Stimulated activated CD8-positive, alpha-beta memory T cell treated with anti-CD3 and anti-CD28 coated beads, Interleukin-12 subunit alpha, Interleukin-12 subunit beta, amount 100 ng/mL, for 24 hours (primary cell): ENCODE data around the gene WDR73.

ENCODE experiments used
- DNase-seq: peaks from one replicate; pipeline ENCODE4 v3.0.0-alpha.2; 2020; ENCODE audit errors: extremely low read depth

The WDR73 gene

DNA sequence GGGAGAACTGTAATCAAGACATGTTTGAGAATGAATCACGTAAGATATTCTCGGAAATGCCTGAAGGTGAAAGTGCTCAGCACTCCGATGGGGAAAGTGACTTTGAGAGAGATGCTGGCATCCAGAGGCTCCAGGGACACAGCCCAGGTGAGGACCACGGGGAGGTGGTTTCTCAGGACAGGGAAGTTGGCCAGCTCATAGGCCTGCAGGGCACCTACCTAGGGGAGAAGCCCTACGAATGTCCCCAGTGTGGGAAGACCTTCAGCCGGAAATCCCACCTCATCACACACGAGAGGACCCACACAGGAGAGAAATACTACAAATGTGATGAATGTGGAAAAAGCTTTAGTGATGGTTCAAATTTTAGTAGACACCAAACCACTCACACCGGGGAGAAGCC, 33.5 kb downstream of the WDR73 start:
- no peak for DNase-seq

DNA sequence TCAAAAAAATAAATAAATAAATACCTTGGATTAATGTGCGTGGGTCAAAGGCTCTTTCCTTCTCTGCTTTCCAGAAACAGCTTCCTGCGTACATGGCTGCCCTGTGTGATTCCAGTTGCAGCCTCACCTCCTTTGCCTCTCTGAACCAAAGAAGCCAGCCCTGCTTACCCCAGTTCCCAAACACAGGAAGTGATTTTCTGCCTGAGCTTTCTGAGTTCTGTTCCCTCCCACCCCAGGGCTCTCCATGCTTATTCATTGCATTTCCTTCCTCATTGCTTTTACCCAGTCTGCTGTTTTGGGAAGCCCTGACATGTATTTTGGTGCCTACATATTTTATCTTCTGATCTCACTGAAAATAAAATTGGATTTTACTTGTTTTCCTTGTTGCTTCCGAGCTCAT, 37.8 kb downstream of the WDR73 start:
- DNase-seq = no peak

DNA sequence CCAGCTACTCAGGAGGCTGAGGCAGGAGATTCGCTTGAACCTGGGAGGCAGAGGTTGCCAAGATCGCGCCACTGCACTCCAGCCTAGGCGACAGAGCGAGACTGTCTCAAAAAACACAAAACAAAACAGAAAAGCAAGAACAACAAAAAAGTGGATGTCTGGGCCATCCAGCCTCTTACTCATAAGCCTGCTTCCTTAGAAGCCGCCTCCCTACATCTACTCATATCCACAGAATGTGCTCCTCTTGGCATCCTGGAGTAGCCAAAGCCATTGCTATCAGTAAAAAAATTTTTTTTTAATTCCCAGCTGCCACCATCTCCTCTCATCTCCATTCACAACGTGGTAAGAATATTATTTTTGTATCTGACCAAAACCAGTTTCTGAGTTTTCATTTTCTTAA, 42.5 kb downstream of the WDR73 start:
- no peak for DNase-seq

DNA sequence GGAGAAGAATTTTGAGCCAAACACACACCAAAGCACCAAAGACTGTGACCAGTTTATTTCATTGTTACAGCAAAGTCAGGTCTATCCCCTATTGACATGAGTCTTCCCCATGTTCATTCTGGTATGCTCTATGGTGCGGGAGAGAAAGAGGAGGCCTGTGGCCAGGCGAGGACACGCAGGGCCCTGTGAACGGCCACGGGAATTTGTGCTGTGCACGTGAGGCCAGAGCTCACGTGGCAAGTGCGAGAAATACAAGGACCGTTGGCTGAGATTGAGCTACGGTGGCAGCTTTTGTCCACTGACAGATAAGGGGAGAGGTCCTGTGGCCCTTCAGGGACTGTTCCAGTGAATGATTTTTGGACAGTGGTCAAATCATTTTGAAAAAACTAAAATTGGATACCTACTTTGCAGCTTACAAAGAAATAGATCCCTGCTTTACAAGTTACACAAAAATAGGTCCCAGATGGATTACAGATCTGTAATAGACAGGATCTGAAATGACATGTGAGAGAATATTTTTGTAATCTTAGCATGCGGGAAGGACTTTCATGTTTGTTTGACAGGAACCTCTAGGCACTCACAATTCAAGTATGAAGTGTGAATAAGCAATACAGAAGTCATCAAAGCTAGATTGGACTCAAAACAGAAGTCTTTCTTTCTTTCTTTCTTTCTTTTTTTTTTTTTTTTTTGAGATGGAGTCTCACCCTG, 44.1 kb downstream of the WDR73 start:
- no peak for DNase-seq

DNA sequence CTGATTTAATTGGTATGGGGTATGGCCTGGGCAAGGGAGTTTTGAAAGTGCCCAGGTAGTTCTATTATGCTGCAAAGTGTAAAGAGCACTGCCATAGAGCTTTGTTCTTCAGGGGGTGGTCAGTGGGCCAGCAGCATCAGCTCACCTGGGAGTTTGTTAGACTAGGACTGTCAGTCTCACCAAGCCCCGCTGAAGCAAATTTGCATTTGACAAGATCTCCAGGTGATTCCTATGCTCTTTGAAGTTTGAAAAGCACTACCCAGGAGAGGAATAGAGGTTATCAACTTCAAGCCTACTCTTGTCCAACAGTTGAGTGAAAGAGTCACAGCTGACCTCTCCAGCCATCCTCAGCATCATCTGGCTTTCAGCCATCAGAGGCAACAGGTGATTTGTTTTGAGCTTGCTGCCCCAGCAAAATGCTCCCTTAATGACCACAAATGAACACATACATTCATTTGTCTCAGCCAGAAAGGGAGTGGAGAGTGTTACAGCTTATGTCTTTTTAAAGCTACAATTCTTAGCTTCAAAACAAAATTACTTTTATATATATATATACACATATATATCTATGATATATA, 45.3 kb downstream of the WDR73 start:
- no peak for DNase-seq

DNA sequence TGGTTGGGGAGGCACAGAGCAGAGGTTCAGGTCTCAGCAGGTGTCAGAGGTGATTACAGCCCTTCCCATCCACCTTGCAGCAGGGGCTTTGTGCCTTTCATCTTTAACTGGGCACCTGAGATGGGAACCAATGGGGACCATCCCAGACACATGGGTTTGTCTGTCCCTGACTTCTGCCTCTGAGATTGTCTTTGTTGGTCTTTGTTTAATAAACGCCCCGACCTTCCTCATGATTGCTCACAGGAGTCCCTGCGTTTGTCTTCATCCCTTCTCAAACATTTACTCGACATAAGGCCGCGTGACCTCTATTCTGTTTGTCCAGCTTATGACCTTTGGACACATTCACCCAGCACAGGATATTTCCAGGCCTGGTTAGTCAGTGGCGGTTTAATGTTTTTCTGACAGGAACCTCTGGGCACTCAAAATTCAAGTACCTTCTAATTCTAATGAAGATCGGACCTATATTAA, 47.4 kb downstream of the WDR73 start:
- DNase-seq = no peak

DNA sequence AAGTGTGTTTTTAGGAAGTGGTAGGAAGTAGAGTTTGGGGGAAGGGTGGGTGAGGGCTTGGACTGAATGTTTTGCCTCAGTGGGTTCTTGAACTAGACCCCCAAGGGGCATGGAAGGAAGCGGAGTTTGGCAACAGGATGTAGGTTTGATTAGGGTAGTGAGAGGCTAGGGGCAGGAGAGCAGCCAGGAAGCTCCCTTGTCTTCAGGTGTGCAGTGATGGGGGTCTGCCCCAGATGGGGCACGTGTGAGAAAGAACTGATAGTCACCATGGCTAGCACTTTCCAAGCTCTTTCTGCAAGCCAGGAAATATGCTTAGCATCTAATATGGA, 48.6 kb downstream of the WDR73 start:
- no peak for DNase-seq

DNA sequence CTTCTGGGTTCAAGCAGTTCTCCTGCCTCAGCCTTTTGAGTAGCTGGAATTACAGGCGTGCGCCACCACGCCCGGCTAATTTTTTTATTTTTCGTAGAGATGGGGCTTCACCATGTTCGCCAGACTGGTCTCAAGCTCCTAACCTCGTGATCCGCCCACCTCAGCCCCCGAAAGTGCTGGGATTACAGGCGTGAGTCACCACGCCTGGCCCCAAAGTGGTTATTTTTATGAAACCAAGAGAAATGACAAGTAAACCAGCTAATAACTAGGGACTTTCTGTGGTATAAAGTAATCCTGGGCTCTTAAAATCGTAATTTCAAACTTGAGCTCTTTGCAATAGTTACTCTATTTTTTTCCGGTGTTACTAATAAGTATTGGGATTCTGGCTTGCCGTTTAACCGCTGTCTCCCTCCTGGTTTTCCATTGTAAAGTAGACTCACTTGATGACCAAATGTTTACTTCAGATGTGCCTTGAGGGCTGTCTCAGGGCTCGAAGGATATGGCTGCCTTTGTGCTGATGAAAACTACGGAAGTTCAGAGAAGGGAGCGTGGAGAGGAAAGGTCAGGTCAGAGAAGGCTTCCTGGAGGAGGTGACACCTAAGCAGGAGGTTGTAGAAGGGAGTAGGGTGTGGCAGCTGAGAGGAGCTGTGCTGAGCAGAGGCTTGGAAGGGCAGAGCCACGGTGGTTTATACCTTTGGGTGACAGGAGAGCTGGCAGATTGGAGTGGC, 49.1 kb downstream of the WDR73 start:
- peak; percentile 41 for DNase-seq

DNA sequence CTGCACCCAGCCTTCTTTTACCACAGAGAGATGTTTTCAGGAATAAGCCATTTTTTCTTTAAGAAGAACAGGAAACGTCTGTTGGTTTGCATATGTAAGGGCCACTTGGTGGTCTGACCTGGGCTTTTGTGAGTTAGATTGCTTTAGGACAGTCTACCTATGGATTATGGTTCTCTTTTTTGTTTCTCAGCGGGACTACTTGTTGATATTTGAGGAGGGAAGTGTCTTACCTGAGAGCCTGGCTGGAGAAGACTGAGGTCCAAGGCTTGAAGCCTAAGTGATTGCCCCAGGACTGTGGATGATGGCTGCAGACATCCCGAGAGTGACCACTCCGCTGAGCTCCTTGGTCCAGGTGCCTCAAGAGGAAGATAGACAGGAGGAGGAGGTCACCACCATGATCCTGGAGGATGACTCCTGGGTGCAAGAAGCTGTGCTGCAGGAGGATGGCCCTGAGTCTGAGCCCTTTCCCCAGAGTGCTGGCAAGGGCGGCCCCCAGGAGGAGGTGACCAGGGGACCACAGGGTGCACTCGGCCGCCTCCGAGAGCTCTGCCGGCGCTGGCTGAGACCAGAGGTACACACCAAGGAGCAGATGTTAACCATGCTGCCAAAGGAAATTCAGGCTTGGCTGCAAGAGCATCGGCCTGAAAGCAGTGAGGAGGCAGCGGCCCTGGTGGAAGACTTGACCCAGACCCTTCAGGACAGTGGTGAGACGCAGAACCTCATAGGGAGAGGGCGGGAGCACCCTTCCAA, 50.3 kb downstream of the WDR73 start:
- DNase-seq = no peak

DNA sequence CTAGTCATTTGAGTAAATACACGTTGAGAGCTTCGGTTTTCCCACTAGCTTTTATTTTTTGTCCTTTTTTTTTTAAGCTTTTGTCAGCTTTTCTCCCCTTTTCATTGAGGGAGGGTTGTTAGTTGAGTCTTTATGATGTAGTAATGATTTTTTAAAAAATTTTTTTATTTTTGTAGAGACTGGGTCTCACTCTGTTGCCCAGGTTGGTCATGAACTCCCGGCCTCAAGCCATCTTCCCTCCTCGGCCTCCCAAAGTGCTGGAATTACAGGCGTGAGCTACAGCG, 52.6 kb downstream of the WDR73 start:
- DNase-seq = no peak

DNA sequence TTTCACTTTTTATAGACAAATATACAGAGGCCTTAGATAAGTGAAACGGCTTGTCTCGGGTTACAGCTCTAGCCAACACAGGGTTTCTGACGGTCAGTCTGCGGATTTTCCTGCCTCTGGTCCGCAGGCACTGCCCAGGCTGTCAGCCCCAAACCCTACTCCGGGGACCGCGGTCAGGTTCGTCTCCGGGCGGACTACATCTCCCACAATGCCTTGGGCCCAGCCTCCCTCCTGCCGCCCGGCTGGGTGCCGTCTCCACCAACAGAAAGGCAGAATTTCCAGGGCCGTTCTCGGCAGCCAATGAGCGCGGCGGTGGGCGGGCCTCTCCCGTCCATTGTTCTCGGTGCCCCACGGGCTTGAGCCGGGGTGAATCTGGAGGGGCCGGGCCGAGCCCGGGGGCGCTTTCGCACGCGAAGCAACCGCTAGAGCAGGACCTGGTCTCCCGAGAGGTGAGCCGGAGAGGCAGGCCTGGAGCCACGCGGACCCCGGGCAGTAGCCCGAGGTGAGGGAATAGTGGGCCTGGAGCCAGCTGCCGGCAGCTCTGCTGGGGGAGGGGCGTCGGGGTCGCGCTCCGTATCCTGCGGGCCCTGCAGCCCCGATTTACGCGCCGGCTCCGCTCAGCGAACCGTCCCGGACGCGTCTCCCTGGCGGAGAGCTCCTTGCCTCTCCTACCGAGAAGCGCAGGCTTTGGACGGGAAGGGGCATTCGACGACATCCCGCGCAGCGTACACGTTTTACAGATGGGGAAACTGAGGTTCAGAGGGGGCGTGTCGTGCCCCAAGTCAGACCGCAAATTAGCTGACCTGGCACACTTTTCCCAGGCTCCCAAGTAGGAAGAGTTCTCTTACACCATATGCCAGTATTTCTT, 53.2 kb downstream of the WDR73 start, which contains the start of gene ZSCAN2:
Gene ZSCAN2 (plus strand): TSS at position 323 of the 868 bp plus-strand sequence. CDS start 2,919 bp downstream, outside the sequence.
- peak; percentile 93 for DNase-seq

DNA sequence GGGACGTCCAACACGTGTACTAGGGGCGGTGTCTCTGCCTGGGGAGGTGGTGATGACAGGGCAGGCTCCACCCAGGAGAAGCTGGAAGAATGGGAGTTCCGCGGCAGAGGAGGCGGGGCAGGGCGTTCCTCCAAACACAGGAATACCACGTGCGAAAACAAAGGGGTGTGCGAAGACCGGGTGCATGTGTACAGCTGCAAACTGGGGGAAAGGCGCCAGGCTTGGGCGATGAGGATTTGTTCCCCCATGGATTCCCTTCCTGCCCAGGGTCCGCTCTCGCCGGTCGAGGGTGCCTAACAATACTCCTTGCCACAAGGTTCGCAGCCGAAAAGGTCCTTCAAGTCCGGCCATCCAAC, 53.8 kb downstream of the WDR73 start:
- DNase-seq = peak; percentile 30

DNA sequence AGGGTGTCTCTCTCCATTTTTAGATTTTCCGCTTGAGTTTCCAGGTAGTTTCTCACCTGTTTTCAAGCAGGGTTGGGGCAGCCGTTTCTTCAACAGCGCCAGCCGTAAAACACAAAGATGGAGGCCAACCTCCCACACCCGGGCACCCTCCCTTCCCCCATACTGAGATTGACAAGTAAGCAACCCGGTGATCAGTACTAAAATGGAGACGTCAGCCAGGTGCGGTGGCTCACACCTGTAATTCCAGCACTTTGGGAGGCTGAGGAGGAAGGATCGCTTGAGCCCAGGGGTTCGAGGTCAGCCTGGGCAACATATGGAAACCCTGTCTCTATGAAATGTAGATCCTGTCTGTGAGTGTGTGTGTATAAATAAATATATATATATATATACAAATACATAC, 54.2 kb downstream of the WDR73 start:
- DNase-seq = no peak

DNA sequence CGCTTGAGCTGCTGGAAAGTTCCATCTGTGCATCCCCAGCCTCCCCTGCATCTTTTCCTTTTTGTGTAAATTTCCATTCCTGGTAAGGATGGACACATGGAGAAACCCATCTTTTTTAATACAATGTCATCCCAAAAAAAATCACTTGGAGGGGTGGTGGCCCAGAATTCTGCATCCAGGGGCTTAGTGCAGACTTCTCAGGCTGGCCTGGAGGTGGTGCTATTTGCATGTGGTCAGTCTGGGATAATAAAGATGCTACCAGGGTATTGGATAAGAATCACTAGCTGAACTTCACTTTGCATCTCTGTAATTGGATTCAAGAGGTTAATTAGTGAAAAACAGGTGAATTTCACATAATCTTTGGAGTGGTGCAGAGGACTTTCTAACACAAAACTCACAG, 55.1 kb downstream of the WDR73 start:
- DNase-seq = no peak

DNA sequence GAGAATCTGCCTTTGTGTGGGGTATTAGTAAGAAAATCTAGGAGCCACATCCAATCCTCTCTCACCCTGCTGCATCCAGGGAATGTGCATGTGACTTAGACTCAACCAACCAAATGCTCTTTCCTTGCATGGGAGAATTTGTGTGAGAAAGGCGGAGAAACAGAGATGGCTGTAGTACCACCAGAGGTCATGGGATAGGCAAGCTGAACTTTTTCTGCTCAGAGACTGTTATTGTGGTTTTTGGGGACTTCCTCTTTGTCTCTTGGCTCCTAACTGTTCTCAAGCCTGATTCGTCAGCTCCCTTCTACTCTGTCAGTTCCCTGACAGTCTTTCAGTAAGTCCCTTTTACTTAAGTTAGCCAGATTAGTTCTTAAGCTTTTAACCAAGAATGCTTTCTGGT, 55.8 kb downstream of the WDR73 start:
- DNase-seq = no peak

DNA sequence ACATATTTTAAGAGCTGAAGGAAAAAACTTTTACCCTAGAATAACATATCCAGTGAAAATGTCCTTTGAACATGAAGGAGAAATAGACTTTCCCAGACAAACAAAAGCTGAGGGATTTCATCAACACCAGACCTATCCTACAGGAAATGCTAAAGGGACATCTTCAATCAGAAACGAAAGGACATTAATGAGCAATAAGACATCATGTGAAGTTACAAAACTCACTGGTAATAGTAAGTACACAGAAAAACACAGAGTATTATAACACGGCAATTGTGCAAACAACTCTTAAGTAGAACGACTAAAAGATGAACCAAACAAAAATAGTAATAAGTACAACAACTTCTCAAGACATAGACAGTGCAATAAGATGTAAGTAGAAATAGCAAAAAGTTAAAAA, 56.8 kb downstream of the WDR73 start:
- DNase-seq = no peak

DNA sequence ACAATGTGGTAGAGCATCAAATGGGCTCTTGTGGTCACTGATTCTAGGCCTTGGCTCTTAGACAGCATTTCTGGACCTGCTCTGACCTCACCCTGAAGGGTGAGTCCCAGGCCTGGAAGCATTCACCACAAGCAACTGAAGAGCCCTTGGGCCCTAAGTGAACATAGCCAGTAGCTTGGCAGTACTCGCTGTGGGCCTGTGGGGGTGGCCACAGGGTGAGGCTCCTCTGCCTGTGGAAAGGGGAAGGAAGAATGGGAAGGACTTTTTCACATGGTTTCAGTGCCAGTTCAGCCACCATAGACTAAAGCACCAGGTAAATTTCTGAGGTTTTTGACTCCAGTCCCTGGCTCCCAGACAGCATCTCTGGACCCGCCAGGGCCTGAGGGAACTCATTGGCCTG, 58.4 kb downstream of the WDR73 start:
- DNase-seq = no peak

DNA sequence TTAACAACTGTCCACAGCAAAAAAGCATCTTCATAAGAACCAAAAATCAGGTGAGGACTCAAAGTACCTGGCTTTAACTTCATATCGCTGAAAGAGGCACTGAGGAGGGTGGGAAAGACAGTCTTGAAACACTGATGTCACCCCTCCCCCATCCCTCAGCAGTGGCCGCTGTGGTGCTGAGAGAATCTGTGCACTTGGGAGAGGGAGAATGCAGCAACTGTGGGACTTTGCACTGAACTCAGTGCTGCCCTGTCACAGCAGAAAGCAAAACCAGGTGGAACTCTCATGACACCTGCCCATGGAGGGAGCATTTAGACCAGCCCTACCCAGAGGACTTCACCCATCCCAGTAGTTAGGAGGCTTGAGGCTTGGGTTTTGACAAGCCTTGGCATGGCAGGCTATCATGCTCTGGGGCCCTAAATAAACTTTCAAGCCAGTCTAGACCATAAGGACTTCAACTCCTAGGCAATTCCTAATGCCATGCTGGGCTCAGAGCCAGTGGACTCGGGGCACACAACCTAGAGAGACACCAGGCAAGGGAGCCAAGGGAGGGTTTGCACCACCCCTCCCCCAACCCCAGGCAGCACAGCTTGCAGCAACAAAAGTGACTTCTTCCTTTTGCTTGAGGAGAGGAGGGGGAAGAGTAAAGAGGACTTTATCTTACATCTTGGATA, 59.3 kb downstream of the WDR73 start:
- DNase-seq = no peak

DNA sequence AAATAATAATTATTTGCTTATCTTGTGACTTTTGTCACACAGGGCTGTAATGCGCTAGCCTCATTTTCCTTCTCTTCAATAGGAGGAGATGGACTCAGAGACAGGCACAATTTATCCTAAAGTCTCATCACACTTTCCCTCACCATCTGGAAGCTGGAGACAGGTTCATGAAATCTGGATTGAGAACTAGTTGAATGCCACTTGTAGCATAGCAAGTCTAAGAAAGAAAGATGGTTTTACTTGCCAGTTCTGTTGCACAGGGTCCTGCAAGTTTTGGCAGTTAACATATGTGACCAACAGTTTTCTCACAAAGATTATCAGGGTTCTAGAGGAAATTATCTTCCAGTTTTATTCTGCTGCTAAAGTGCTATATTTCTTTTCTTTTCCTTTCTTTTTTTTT, 62.3 kb downstream of the WDR73 start:
- DNase-seq = no peak

DNA sequence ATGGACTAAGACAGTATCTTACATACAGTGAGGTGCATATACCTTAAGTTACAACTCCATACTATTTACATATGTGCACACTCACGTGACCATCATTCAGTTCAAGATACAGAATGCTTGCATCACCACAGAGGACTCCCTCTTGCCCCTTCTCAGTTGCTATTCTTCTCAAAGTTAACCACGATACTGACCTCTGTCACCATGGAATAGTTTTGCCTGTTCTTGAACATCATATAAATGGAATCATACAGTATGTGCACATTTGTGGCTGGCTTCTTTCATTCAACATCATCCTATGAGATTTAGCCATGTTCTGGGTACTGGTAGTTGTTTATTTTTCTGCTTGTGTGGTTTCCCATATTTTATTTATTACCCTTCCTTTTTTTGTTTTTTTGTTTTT, 63.7 kb downstream of the WDR73 start:
- no peak for DNase-seq
